Measurements from ENCODE around the gene MMGT1. TPM values are rescaled to one million over a fixed set of nuclear protein-coding genes. Genes with fewer than 3 reads are reported as not detected.
A peak's percentile ranks its signal among the peaks of the same experiment; 100 is the strongest.
"Not testable (repeated sequence)": the region's sequence is repeated elsewhere in the genome, so short reads cannot be mapped to it uniquely, and the experiment has no call there.

MMGT1 gene
- total RNA-seq, 1 experiment from 2014 or later: 28.2 TPM

GRCh38 chrX:135951291-135951690, 22.5 kb downstream of the MMGT1 start:
- in situ Hi-C loops (cut with HindIII; ENCODE audit: low pct_unique_long_range_greater_than_20kb, low sequenced_read_pairs): no loop called here
- peak; percentile 2 for DNase-seq (ENCODE audit: low read depth, low spot score)

GRCh38 chrX:135944486-135944885, 29.3 kb downstream of the MMGT1 start:
- DNase-seq (ENCODE audit: low read depth, low spot score): no peak
- in situ Hi-C loops (cut with HindIII; ENCODE audit: low pct_unique_long_range_greater_than_20kb, low sequenced_read_pairs): no loop called here

- in situ Hi-C loops (cut with HindIII; ENCODE audit: low pct_unique_long_range_greater_than_20kb, low sequenced_read_pairs): no loop called here
- DNase-seq (ENCODE audit: low read depth, low spot score): peak; percentile 61
Measured at GRCh38 chrX:135931644-135932487, 41.9 kb downstream of the MMGT1 start.

- in situ Hi-C loops (cut with HindIII; ENCODE audit: low pct_unique_long_range_greater_than_20kb, low sequenced_read_pairs): no loop called here
- no peak for DNase-seq (ENCODE audit: low read depth, low spot score)
Measured at GRCh38 chrX:135927897-135928296, 45.9 kb downstream of the MMGT1 start.

- in situ Hi-C loops (cut with HindIII; ENCODE audit: low pct_unique_long_range_greater_than_20kb, low sequenced_read_pairs): no loop called here
- peak; percentile 8 for DNase-seq (ENCODE audit: low read depth, low spot score)
Measured at GRCh38 chrX:135923353-135923752, 50.4 kb downstream of the MMGT1 start.

- in situ Hi-C loops (cut with HindIII; ENCODE audit: low pct_unique_long_range_greater_than_20kb, low sequenced_read_pairs); DNase-seq (ENCODE audit: low read depth, low spot score): not testable (repeated sequence)
Measured at GRCh38 chrX:135920516-135920915, 53.3 kb downstream of the MMGT1 start.

- no peak for DNase-seq (ENCODE audit: low read depth, low spot score)
- in situ Hi-C loops (cut with HindIII; ENCODE audit: low pct_unique_long_range_greater_than_20kb, low sequenced_read_pairs): no loop called here
Measured at GRCh38 chrX:135914404-135914803, 59.4 kb downstream of the MMGT1 start.

Other genes starting within 250 kb of the MMGT1 start
- gene CT45A3, start 205.8 kb downstream of the MMGT1 start, total RNA-seq (2014; rRNA removed; shearing (Covaris generic)): 54.6 and 61.6 TPM in 2 replicates
- 35.2 and 41.3 TPM in 2 replicates for gene CT45A5, start 188.5 kb downstream of the MMGT1 start, total RNA-seq (2014; rRNA removed; shearing (Covaris generic))
- not detected in 2 replicates for gene CT45A6, start 171.2 kb downstream of the MMGT1 start, total RNA-seq (2014; rRNA removed; shearing (Covaris generic))
- not detected in 2 replicates for gene CT45A2, start 154.0 kb downstream of the MMGT1 start, total RNA-seq (2014; rRNA removed; shearing (Covaris generic))
- not detected in 2 replicates for gene CT45A7, start 136.7 kb downstream of the MMGT1 start, total RNA-seq (2014; rRNA removed; shearing (Covaris generic))
- gene CT45A8, start 119.5 kb downstream of the MMGT1 start, total RNA-seq (2014; rRNA removed; shearing (Covaris generic)): not detected in 2 replicates
- not detected in 2 replicates for gene CT45A9, start 102.2 kb downstream of the MMGT1 start, total RNA-seq (2014; rRNA removed; shearing (Covaris generic))
- gene CT45A10, start 80.5 kb downstream of the MMGT1 start, total RNA-seq (2014; rRNA removed; shearing (Covaris generic)): 141 and 152 TPM in 2 replicates
- gene SAGE1, start 80.3 kb downstream of the MMGT1 start, total RNA-seq (2014; rRNA removed; shearing (Covaris generic)): 20.4 and 22.8 TPM in 2 replicates
- gene SLC9A6, start 11.4 kb upstream of the MMGT1 start, total RNA-seq (2014; rRNA removed; shearing (Covaris generic)): 17.7 and 18.7 TPM in 2 replicates
- gene FHL1, start 173.5 kb upstream of the MMGT1 start, total RNA-seq (2014; rRNA removed; shearing (Covaris generic)): 15.8 and 16.2 TPM in 2 replicates